SK-N-SH treated with all-trans-retinoic acid at 6 μM for 48 hours (cell line): ENCODE results near the gene NPTXR.

Source experiments
- CREB5 ChIP-seq: fragments of 250-450 bp; sonication (Bioruptor Pico); IDR thresholded peaks from 2 replicates; pipeline ENCODE4 v1.5.1; 2020; ENCODE audit warnings: low read depth, mild to moderate bottlenecking, moderate library complexity
- CSDC2 ChIP-seq: fragments of 250-450 bp; sonication (Bioruptor Pico); IDR thresholded peaks from 2 replicates; pipeline ENCODE4 v1.5.0; 2020; ENCODE audit warnings: mild to moderate bottlenecking, moderate library complexity
- ISL1 ChIP-seq: fragments of 250-450 bp; sonication (Bioruptor Pico); IDR thresholded peaks from 2 replicates; pipeline ENCODE4 v2.1.2; 2022; ENCODE audit warnings: mild to moderate bottlenecking, moderate library complexity
- OSR1 ChIP-seq: fragments of 250-450 bp; sonication (Bioruptor Pico); IDR thresholded peaks from 2 replicates; pipeline ENCODE4 v1.8.0; 2022; ENCODE audit warnings: moderate library complexity, mild to moderate bottlenecking, inconsistent platforms
- POU6F1 ChIP-seq: fragments of 250-450 bp; sonication (Bioruptor Pico); IDR thresholded peaks from 2 replicates; pipeline ENCODE4 v1.8.0; 2021; ENCODE audit warnings: low read depth, mild to moderate bottlenecking, moderate library complexity, borderline replicate concordance
- PPARA ChIP-seq: fragments of 250-450 bp; sonication (Bioruptor Pico); IDR thresholded peaks from 2 replicates; pipeline ENCODE4 v1.5.0; 2020; ENCODE audit warnings: mild to moderate bottlenecking, borderline replicate concordance
- RARB ChIP-seq: fragments of 250-450 bp; sonication (Bioruptor Pico); IDR thresholded peaks from 2 replicates; pipeline ENCODE4 v1.8.0; 2021; ENCODE audit warnings: mild to moderate bottlenecking, moderate library complexity
- TCF4 ChIP-seq: fragments of 250-450 bp; sonication (Bioruptor Pico); IDR thresholded peaks from 2 replicates; pipeline ENCODE4 v1.8.0; 2021; ENCODE audit warnings: mild to moderate bottlenecking, moderate library complexity, borderline replicate concordance
- TOX ChIP-seq: fragments of 250-450 bp; sonication (Bioruptor Pico); IDR thresholded peaks from 2 replicates; pipeline ENCODE4 v1.8.0; 2021; ENCODE audit warnings: mild to moderate bottlenecking, moderate library complexity, borderline replicate concordance
- TSHZ2 ChIP-seq: fragments of 250-450 bp; sonication (Bioruptor Pico); IDR thresholded peaks from 2 replicates; pipeline ENCODE4 v1.5.0; 2020; ENCODE audit warnings: mild to moderate bottlenecking, moderate library complexity
- ZNF8 ChIP-seq: fragments of 450-650 bp; formaldehyde crosslinking; IDR thresholded peaks from 2 replicates; pipeline ENCODE4 v1.5.0; 2020; ENCODE audit warnings: mild to moderate bottlenecking, moderate library complexity
- TF ChIP-seq, protein P1 (sequence below): fragments of 250-450 bp; sonication (Bioruptor Pico); IDR thresholded peaks from 2 replicates; pipeline ENCODE4 v1.8.0; 2020; ENCODE audit warnings: mild to moderate bottlenecking, moderate library complexity, borderline replicate concordance

DNA sequence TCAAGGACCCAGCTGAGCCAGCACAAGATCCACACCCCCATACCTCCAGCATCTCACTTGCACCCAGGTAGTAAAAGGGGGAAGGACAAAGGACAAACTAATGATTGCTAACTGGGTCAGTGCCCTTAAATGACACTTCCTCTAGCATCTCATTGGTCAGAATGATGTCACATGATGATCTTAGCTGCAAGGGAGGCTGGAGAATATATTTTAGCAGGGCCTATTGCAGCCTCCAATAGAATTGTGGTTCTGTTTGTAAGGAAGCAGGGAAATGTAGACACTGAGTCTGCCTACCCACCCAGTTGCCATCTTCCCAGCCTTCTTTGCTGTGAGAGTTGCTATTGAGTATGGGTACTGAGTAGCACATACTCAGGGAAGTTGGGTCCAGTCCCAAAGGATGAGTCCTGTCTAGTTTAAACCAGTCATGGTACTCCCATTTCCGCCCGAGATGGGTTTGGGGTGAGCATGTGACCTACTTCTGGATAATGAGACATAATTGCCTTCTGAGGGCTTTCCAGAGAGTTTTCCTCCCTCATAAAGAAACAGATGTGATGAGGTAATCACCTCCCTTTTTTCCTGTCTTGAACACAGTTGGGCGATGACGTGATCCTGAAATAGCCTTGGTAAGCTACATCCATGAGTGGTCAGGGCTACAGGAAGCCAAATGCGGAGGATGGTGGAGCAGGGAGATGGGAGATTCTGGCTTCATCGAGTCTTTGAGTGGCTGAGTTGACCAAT lies 44.4 kb downstream of the NPTXR start:
- TF ChIP-seq POU6F1 (no peak), PPARA (CRISPR knock-in tag) (no peak), TCF4 (CRISPR knock-in tag) (no peak), TOX (CRISPR knock-in tag) (no peak), CREB5 (no peak), RARB (no peak), OSR1 (CRISPR knock-in tag) (no peak), ZNF8 (CRISPR knock-in tag) (no peak), ISL1 (no peak), CSDC2 (CRISPR knock-in tag) (no peak), TSHZ2 (CRISPR knock-in tag) (no peak)
- TF ChIP-seq, protein P1, sequence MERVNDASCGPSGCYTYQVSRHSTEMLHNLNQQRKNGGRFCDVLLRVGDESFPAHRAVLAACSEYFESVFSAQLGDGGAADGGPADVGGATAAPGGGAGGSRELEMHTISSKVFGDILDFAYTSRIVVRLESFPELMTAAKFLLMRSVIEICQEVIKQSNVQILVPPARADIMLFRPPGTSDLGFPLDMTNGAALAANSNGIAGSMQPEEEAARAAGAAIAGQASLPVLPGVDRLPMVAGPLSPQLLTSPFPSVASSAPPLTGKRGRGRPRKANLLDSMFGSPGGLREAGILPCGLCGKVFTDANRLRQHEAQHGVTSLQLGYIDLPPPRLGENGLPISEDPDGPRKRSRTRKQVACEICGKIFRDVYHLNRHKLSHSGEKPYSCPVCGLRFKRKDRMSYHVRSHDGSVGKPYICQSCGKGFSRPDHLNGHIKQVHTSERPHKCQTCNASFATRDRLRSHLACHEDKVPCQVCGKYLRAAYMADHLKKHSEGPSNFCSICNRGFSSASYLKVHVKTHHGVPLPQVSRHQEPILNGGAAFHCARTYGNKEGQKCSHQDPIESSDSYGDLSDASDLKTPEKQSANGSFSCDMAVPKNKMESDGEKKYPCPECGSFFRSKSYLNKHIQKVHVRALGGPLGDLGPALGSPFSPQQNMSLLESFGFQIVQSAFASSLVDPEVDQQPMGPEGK: no peak
